Activated T-helper 1 cell treated with anti-CD3 and anti-CD28 coated beads, Interleukin-12 subunit alpha, Interleukin-12 subunit beta, Interleukin-2, Interleukin-4 antibody, amounts not matched to agents 30 ng/mL and 10 ng/mL and 1 ng/mL, durations not matched to agents 14 hours and 24 hours and 36 hours (primary cell): ENCODE data around the gene FMO2. TPM values are rescaled to one million over a fixed set of nuclear protein-coding genes. Genes with fewer than 3 reads are reported as not detected.

Source experiments
- DNase-seq: peaks from one replicate; pipeline ENCODE4 v3.0.0; 2021; ENCODE audit warnings: low spot score
- H3K27ac Mint-ChIP-seq: one replicate; pipeline ENCODE4 v1.8.0; 2021; ENCODE audit warnings: mild to moderate bottlenecking, mixed read lengths
- H3K27me3 Mint-ChIP-seq: one replicate; pipeline ENCODE4 v1.8.0; 2022; ENCODE audit warnings: mild to moderate bottlenecking, moderate library complexity, mixed read lengths; ENCODE audit not compliant: insufficient read depth
- H3K36me3 Mint-ChIP-seq: one replicate; pipeline ENCODE4 v1.8.0; 2021; ENCODE audit warnings: low read depth, mixed read lengths
- H3K4me1 Mint-ChIP-seq: one replicate; pipeline ENCODE4 v1.8.0; 2021; ENCODE audit warnings: low read depth, mixed read lengths
- H3K4me3 Mint-ChIP-seq: one replicate; pipeline ENCODE4 v1.8.0; 2021; ENCODE audit warnings: mild to moderate bottlenecking, moderate library complexity, mixed read lengths
- H3K9me3 Mint-ChIP-seq: one replicate; pipeline ENCODE4 v1.8.0; 2021; ENCODE audit warnings: mixed read lengths
- intact Hi-C: fragments of 100-400 bp; cut with micrococcal nuclease; formaldehyde crosslinking; loops from one replicate; pipeline ENCODE4 v1.15.1; 2024
- total RNA-seq: library from RNA; stranded (reverse); gene quantifications from 2 replicates; pipeline ENCODE4 v1.2.3, GENCODE V29; 2022

FMO2 gene
- total RNA-seq, 1 donor from 2014 or later: not detected

- H3K4me3 Mint-ChIP-seq: no peak overlapping the region
- H3K36me3 Mint-ChIP-seq: no peaks in the 10 kb centered on the region
- peaks cover 2% of the 10 kb centered on the region for H3K27me3 Mint-ChIP-seq
- no peaks in the 10 kb centered on the region for H3K4me1 Mint-ChIP-seq
- H3K27ac Mint-ChIP-seq: no peak overlapping the region
- H3K9me3 Mint-ChIP-seq: no peaks in the 10 kb centered on the region
- no peak for DNase-seq
- intact Hi-C loops: no loop called here
Measured at GRCh38 chr1:171159148-171159547, 26.0 kb upstream of the FMO2 start.

- Mint-ChIP-seq H3K4me3 (no peak overlapping the region), H3K9me3 (no peaks in the 10 kb centered on the region), H3K27ac (no peak overlapping the region), H3K27me3 (peaks cover 5% of the 10 kb centered on the region), H3K4me1 (no peaks in the 10 kb centered on the region), H3K36me3 (no peaks in the 10 kb centered on the region)
- intact Hi-C loops: no loop called here
- DNase-seq: no peak
Measured at GRCh38 chr1:171160211-171160610, 24.9 kb upstream of the FMO2 start.

- no peak for DNase-seq
- intact Hi-C loops: no loop called here
- H3K27me3 Mint-ChIP-seq: peaks cover 5% of the 10 kb centered on the region
- no peak overlapping the region for H3K4me3 Mint-ChIP-seq
- H3K36me3 Mint-ChIP-seq: no peaks in the 10 kb centered on the region
- H3K9me3 Mint-ChIP-seq: no peaks in the 10 kb centered on the region
- no peaks in the 10 kb centered on the region for H3K4me1 Mint-ChIP-seq
- H3K27ac Mint-ChIP-seq: no peak overlapping the region
Measured at GRCh38 chr1:171160639-171161354, 24.3 kb upstream of the FMO2 start.

- Mint-ChIP-seq H3K27ac (no peak overlapping the region), H3K36me3 (no peaks in the 10 kb centered on the region), H3K9me3 (no peaks in the 10 kb centered on the region), H3K27me3 (peaks cover 5% of the 10 kb centered on the region), H3K4me1 (no peaks in the 10 kb centered on the region), H3K4me3 (no peak overlapping the region)
- DNase-seq: no peak
- intact Hi-C loops: no loop called here
Measured at GRCh38 chr1:171161431-171161830, 23.7 kb upstream of the FMO2 start.

- Mint-ChIP-seq H3K4me1 (no peaks in the 10 kb centered on the region), H3K27ac (no peak overlapping the region), H3K27me3 (peaks cover 10% of the 10 kb centered on the region), H3K9me3 (no peaks in the 10 kb centered on the region), H3K4me3 (no peak overlapping the region), H3K36me3 (no peaks in the 10 kb centered on the region)
- no peak for DNase-seq
- intact Hi-C loops: no loop called here
Measured at GRCh38 chr1:171166361-171166760, 18.7 kb upstream of the FMO2 start.

GRCh38 chr1:171167785-171168184, 17.3 kb upstream of the FMO2 start:
- no peaks in the 10 kb centered on the region for H3K36me3 Mint-ChIP-seq
- no peak overlapping the region for H3K4me3 Mint-ChIP-seq
- peaks cover 12% of the 10 kb centered on the region for H3K27me3 Mint-ChIP-seq
- no peak overlapping the region for H3K27ac Mint-ChIP-seq
- intact Hi-C loops: no loop called here
- no peaks in the 10 kb centered on the region for H3K9me3 Mint-ChIP-seq
- no peak for DNase-seq
- no peaks in the 10 kb centered on the region for H3K4me1 Mint-ChIP-seq

- DNase-seq: no peak
- H3K27ac Mint-ChIP-seq: no peak overlapping the region
- H3K4me3 Mint-ChIP-seq: no peak overlapping the region
- H3K27me3 Mint-ChIP-seq: peaks cover 10% of the 10 kb centered on the region
- no peaks in the 10 kb centered on the region for H3K9me3 Mint-ChIP-seq
- intact Hi-C loops: no loop called here
- no peaks in the 10 kb centered on the region for H3K36me3 Mint-ChIP-seq
- H3K4me1 Mint-ChIP-seq: no peaks in the 10 kb centered on the region
Measured at GRCh38 chr1:171172471-171172870, 12.6 kb upstream of the FMO2 start.

- intact Hi-C loops: no loop called here
- Mint-ChIP-seq H3K4me3 (no peak overlapping the region), H3K27me3 (peaks cover 11% of the 10 kb centered on the region), H3K9me3 (no peaks in the 10 kb centered on the region), H3K4me1 (no peaks in the 10 kb centered on the region), H3K36me3 (no peaks in the 10 kb centered on the region), H3K27ac (no peak overlapping the region)
- DNase-seq: no peak
Measured at GRCh38 chr1:171173069-171173468, 12.0 kb upstream of the FMO2 start.

GRCh38 chr1:171174560-171175294, 10.4 kb upstream of the FMO2 start:
- H3K4me1 Mint-ChIP-seq: no peaks in the 10 kb centered on the region
- intact Hi-C loops: no loop called here
- no peak for DNase-seq
- H3K27me3 Mint-ChIP-seq: peaks cover 9% of the 10 kb centered on the region
- H3K4me3 Mint-ChIP-seq: no peak overlapping the region
- H3K9me3 Mint-ChIP-seq: no peaks in the 10 kb centered on the region
- no peaks in the 10 kb centered on the region for H3K36me3 Mint-ChIP-seq
- no peak overlapping the region for H3K27ac Mint-ChIP-seq

- Mint-ChIP-seq H3K27ac (no peak overlapping the region), H3K27me3 (peaks cover 7% of the 10 kb centered on the region), H3K4me1 (no peaks in the 10 kb centered on the region), H3K36me3 (no peaks in the 10 kb centered on the region), H3K9me3 (no peaks in the 10 kb centered on the region), H3K4me3 (no peak overlapping the region)
- intact Hi-C loops: no loop called here
- no peak for DNase-seq
Measured at GRCh38 chr1:171177261-171177660, 7.8 kb upstream of the FMO2 start.

- Mint-ChIP-seq H3K4me3 (no peak overlapping the region), H3K27ac (no peak overlapping the region), H3K4me1 (no peaks in the 10 kb centered on the region), H3K36me3 (no peaks in the 10 kb centered on the region), H3K27me3 (peaks cover 14% of the 10 kb centered on the region), H3K9me3 (no peaks in the 10 kb centered on the region)
- no peak for DNase-seq
- intact Hi-C loops: no loop called here
Measured at GRCh38 chr1:171179318-171180227, 5.5 kb upstream of the FMO2 start.

GRCh38 chr1:171180670-171181069, 4.4 kb upstream of the FMO2 start:
- Mint-ChIP-seq H3K27me3 (peaks cover 14% of the 10 kb centered on the region), H3K4me1 (no peaks in the 10 kb centered on the region), H3K36me3 (no peaks in the 10 kb centered on the region), H3K4me3 (no peak overlapping the region), H3K9me3 (no peaks in the 10 kb centered on the region), H3K27ac (no peak overlapping the region)
- DNase-seq: no peak
- intact Hi-C loops: no loop called here
